ENCODE data around the gene USF2. TPM values are rescaled to one million over a fixed set of nuclear protein-coding genes. Genes with fewer than 3 reads are reported as not detected.
A peak's percentile ranks its signal among the peaks of the same experiment; 100 is the strongest.

USF2 gene
- total RNA-seq, 1 experiment from 2014 or later, result 123 TPM

DNA sequence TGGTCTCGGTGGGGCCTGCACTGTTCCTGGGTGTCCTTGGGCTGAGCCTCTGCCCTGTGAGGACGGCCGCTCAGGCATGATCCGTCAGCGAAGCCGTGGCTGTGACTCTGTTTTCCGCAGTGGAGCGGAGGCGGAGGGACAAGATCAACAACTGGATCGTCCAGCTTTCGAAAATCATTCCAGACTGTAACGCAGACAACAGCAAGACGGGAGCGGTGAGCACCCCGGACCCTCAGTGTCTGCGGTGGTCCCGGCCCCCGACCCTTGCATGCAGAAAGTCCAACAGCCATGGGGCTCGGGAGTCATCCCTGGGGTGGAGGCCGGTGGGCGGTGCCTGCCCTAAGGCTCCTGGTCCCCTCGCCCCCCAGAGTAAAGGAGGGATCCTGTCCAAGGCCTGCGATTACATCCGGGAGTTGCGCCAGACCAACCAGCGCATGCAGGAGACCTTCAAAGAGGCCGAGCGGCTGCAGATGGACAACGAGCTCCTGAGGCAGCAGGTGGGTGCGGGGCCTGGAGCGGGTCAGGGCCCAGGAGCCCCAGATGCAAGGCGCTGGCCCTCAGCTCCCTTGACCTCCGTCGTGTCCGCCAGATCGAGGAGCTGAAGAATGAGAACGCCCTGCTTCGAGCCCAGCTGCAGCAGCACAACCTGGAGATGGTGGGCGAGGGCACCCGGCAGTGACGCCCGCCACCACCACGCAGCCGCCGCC, 10.0 kb downstream of the USF2 start:
- Histone ChIP-seq H3K27me3 (ENCODE audit: insufficient read depth, low read length) (no peaks in the 10 kb centered on the region), H3K4me2 (ENCODE audit: insufficient read depth, insufficient read length, low read length) (no peak overlapping the region), H2BK120ac (ENCODE audit: low read depth, low read length, poor library complexity, severe bottlenecking) (no peak overlapping the region), H2BK15ac (ENCODE audit: low read depth, low read length) (no peak overlapping the region), H3K18ac (ENCODE audit: insufficient read length, low read depth, low read length) (no peak overlapping the region), H4K5ac (ENCODE audit: insufficient read length, low read depth, low read length) (no peak overlapping the region), H3K4me1 (ENCODE audit: insufficient read depth, low read length) (no peaks in the 10 kb centered on the region), H2BK20ac (ENCODE audit: low read depth, low read length, poor library complexity, severe bottlenecking) (no peak overlapping the region), H4K8ac (replicated peaks; ENCODE audit: insufficient read length, low read depth, low read length) (no peak overlapping the region), H3K27ac (ENCODE audit: insufficient read length, low read depth, low read length) (no peak overlapping the region), H2BK5ac (ENCODE audit: insufficient read length, low read length) (no peak overlapping the region), H3K4ac (ENCODE audit: low read depth, low read length) (no peak overlapping the region), H3K56ac (ENCODE audit: insufficient read length, low read depth, low read length) (no peak overlapping the region), H3K79me1 (ENCODE audit: insufficient read depth, low read depth, low read length, poor library complexity, severe bottlenecking) (no peaks in the 10 kb centered on the region), H2AFZ (ENCODE audit: low read length) (no peak overlapping the region), H2AK5ac (ENCODE audit: insufficient read length, low read length) (no peak overlapping the region), H3K9ac (ENCODE audit: extremely low read depth, insufficient read length, low read length) (no peak overlapping the region), H3K23ac (ENCODE audit: insufficient read length, low read depth, low read length) (no peak overlapping the region), H3T11ph (ENCODE audit: low read length) (no peak overlapping the region), H3K79me2 (ENCODE audit: insufficient read depth, low read length) (no peaks in the 10 kb centered on the region), H2BK12ac (ENCODE audit: insufficient read length, low read depth, low read length) (no peak overlapping the region), H3K14ac (ENCODE audit: insufficient read depth, low read length) (no peak overlapping the region), H3K23me2 (ENCODE audit: insufficient read length, low read depth, low read length, poor library complexity, severe bottlenecking) (no peaks in the 10 kb centered on the region), H3K9me3 (ENCODE audit: control insufficient read depth, low read depth, low read length) (no peaks in the 10 kb centered on the region), H4K91ac (ENCODE audit: insufficient read length, low read depth, low read length) (no peak overlapping the region), H4K20me1 (ENCODE audit: control insufficient read depth, insufficient read depth, insufficient read length) (no peaks in the 10 kb centered on the region)
- no peak for DNase-seq
- H3K27me3 Mint-ChIP-seq (ENCODE audit: low read depth), result peaks cover 18% of the 10 kb centered on the region
- TF ChIP-seq, protein P1, sequence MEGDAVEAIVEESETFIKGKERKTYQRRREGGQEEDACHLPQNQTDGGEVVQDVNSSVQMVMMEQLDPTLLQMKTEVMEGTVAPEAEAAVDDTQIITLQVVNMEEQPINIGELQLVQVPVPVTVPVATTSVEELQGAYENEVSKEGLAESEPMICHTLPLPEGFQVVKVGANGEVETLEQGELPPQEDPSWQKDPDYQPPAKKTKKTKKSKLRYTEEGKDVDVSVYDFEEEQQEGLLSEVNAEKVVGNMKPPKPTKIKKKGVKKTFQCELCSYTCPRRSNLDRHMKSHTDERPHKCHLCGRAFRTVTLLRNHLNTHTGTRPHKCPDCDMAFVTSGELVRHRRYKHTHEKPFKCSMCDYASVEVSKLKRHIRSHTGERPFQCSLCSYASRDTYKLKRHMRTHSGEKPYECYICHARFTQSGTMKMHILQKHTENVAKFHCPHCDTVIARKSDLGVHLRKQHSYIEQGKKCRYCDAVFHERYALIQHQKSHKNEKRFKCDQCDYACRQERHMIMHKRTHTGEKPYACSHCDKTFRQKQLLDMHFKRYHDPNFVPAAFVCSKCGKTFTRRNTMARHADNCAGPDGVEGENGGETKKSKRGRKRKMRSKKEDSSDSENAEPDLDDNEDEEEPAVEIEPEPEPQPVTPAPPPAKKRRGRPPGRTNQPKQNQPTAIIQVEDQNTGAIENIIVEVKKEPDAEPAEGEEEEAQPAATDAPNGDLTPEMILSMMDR (conservative IDR thresholded peaks at IDR 0.05), result no peak
- no peak overlapping the region for H3K4me3 Mint-ChIP-seq
- H3K4me1 Mint-ChIP-seq, result peaks cover 0 to 6% of the 10 kb centered on the region in 2 experiments; a peak in 2 of 4 replicates
- no CpG with 5 or more reads among the region's 45 CpGs for WGBS (ENCODE audit: extremely low coverage, insufficient read length, low lambda C conversion rate)
- H3K36me3 Mint-ChIP-seq (ENCODE audit: insufficient read depth in 1 of 3, low read depth in 3 of 3), result peaks cover 11 to 47% (median 44%) of the 10 kb centered on the region in 3 experiments; a peak in 6 of 7 replicates
- no peaks in the 10 kb centered on the region for H3K9me3 Mint-ChIP-seq
- peak overlapping the region in 1 of 3 experiments; percentile 27; a peak in 1 of 7 replicates for H3K27ac Mint-ChIP-seq
